Common myeloid progenitor, CD34-positive (primary cell): Measurements from ENCODE around the gene BARX2.

Experiments used
- CTCF ChIA-PET: fragments of 350-600 bp; sonication (Branson Sonifier 250); formaldehyde crosslinking; loops from one replicate; lab custom pipeline; 2021; ENCODE audit warnings: antibody characterized with exemption; lab: Charles Lee
- POLR2A ChIA-PET: fragments of 350-600 bp; sonication (Branson Sonifier 250); formaldehyde crosslinking; loops from one replicate; lab custom pipeline; 2021; ENCODE audit warnings: antibody characterized with exemption; lab: Charles Lee
- DNase-seq, 3 donors: peaks; one replicate each; pipeline versions ENCODE4 v3.0.0 to v3.0.0-alpha.2; 2013
- H3K27ac ChIP-seq, 2 experiments: 1 replicate in 1 of 2; 2 replicates in 1 of 2; pipeline ENCODE4 v1.7.0; 2013; ENCODE audit warnings: inconsistent platforms in 2 of 2, low read length in 2 of 2, mild to moderate bottlenecking in 2 of 2, low read depth in 1 of 2, moderate library complexity in 1 of 2; ENCODE audit not compliant: severe bottlenecking in 2 of 2, insufficient read depth in 1 of 2, poor library complexity in 1 of 2
- H3K27me3 ChIP-seq, 5 experiments: replicated peaks in 2 of 5; 1 replicate in 3 of 5; 2 replicates in 2 of 5; pipeline versions ENCODE4 v1.6.1 to v1.7.0; 2013; ENCODE audit warnings: low read length in 4 of 5, mild to moderate bottlenecking in 2 of 5, moderate library complexity in 2 of 5, inconsistent platforms in 1 of 5; ENCODE audit not compliant: insufficient read depth in 5 of 5, control insufficient read depth in 4 of 5
- H3K36me3 ChIP-seq, 4 experiments: 1 replicate in 2 of 4; 2 replicates in 2 of 4; pipeline versions ENCODE4 v1.6.1 to v1.7.0; 2013; ENCODE audit warnings: low read length in 3 of 4, control low read depth in 1 of 4, mild to moderate bottlenecking in 1 of 4; ENCODE audit not compliant: control insufficient read depth in 4 of 4, insufficient read depth in 4 of 4
- H3K4me1 ChIP-seq, 4 experiments: 1 replicate in 3 of 4; 2 replicates in 1 of 4; pipeline versions ENCODE4 v1.6.1 to v1.7.1; 2013; ENCODE audit warnings: low read length in 3 of 4, mild to moderate bottlenecking in 3 of 4, control low read depth in 1 of 4, inconsistent platforms in 1 of 4, moderate library complexity in 1 of 4; ENCODE audit not compliant: control insufficient read depth in 4 of 4, insufficient read depth in 4 of 4; ENCODE audit errors: control extremely low read depth in 1 of 4
- H3K4me3 ChIP-seq, 7 experiments: 1 replicate in 4 of 7; 2 replicates in 3 of 7; pipeline versions ENCODE4 v1.5.1 to v1.7.0; 2013; ENCODE audit warnings: mild to moderate bottlenecking in 7 of 7, low read length in 6 of 7, moderate library complexity in 6 of 7, inconsistent platforms in 2 of 7, low read depth in 2 of 7, control low read depth in 1 of 7; ENCODE audit not compliant: insufficient read depth in 4 of 7, control insufficient read depth in 1 of 7; ENCODE audit errors: extremely low read depth in 1 of 7
- H3K9me3 ChIP-seq, 5 experiments: 1 replicate in 4 of 5; 2 replicates in 1 of 5; pipeline versions ENCODE4 v1.6.1 to v1.7.1; 2013; ENCODE audit warnings: low read length in 4 of 5, mild to moderate bottlenecking in 2 of 5, inconsistent platforms in 1 of 5, low read depth in 1 of 5, moderate library complexity in 1 of 5; ENCODE audit not compliant: control insufficient read depth in 4 of 5, insufficient read depth in 2 of 5; ENCODE audit errors: control extremely low read depth in 1 of 5
- WGBS: methylation state at CpG from one replicate; pipeline ENCODE4 v1.1.5; 2013; ENCODE audit not compliant: insufficient coverage; 5-methylcytosine and 5-hydroxymethylcytosine counted together

The BARX2 gene

DNA sequence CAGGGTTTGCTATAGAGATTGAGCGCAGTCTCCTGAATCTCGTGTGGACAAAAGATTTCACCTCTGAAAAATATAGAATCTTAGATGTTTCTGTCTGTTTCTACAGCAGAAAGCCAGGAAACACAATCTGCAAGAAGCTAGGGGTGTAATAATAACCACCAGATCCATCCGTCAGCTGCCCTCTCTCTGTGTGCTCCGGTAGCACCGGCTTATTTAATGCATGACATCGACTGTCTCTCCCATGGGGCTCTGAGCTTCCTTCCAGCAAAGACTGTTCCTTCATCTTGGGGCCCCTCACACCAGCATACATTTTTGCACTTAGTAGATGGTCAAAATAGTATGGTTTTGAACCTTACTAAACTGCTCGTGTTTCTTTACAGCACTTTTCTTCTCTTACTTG is 20.2 kb downstream of the BARX2 start:
- whole genome bisulfite sequencing: 87% methylated on average over 6 of the region's 7 CpGs
- DNase-seq: no peak
- CTCF ChIA-PET: no interaction called here
- H3K27ac ChIP-seq: no peak overlapping the region
- H3K36me3 ChIP-seq: no peaks in the 10 kb centered on the region
- H3K4me3 ChIP-seq: no peak overlapping the region
- peaks cover 0 to 17% (median 0%) of the 10 kb centered on the region in 5 experiments for H3K9me3 ChIP-seq
- H3K27me3 ChIP-seq: peaks cover 2 to 38% (median 6%) of the 10 kb centered on the region in 5 experiments
- no peaks in the 10 kb centered on the region for H3K4me1 ChIP-seq
- POLR2A ChIA-PET: no interaction called here

DNA sequence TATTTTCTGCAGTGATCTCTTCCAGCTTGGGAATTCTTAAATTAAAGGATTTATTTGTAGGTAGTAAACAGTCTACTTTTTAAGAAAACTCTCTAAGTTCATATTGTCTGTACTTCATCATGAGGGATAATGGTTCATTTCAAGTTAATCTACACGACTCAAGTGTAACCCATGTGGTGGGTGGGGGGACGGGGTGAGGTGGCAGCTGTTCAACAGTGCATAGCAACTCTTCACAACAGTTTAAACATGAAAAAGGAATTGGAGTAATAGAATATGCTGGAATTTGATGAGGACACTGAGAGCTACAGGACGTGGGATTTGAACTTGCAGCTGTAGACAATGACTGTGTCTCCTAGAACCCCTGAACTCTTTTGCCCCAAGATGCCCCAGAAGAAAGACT is 20.8 kb downstream of the BARX2 start:
- H3K9me3 ChIP-seq: peaks cover 0 to 17% (median 0%) of the 10 kb centered on the region in 5 experiments
- no peaks in the 10 kb centered on the region for H3K4me1 ChIP-seq
- no peak overlapping the region for H3K27ac ChIP-seq
- H3K27me3 ChIP-seq: peaks cover 0 to 34% (median 6%) of the 10 kb centered on the region in 5 experiments
- no peak for DNase-seq
- POLR2A ChIA-PET: no interaction called here
- 69% methylated on average over 2 of the region's 3 CpGs for WGBS
- no peaks in the 10 kb centered on the region for H3K36me3 ChIP-seq
- CTCF ChIA-PET: interaction anchor here (1.3 kb wide), 1 partner anchor 21 kb away, joined by 4 read pairs; the partner anchor contains the start of gene BARX2
- no peak overlapping the region for H3K4me3 ChIP-seq

DNA sequence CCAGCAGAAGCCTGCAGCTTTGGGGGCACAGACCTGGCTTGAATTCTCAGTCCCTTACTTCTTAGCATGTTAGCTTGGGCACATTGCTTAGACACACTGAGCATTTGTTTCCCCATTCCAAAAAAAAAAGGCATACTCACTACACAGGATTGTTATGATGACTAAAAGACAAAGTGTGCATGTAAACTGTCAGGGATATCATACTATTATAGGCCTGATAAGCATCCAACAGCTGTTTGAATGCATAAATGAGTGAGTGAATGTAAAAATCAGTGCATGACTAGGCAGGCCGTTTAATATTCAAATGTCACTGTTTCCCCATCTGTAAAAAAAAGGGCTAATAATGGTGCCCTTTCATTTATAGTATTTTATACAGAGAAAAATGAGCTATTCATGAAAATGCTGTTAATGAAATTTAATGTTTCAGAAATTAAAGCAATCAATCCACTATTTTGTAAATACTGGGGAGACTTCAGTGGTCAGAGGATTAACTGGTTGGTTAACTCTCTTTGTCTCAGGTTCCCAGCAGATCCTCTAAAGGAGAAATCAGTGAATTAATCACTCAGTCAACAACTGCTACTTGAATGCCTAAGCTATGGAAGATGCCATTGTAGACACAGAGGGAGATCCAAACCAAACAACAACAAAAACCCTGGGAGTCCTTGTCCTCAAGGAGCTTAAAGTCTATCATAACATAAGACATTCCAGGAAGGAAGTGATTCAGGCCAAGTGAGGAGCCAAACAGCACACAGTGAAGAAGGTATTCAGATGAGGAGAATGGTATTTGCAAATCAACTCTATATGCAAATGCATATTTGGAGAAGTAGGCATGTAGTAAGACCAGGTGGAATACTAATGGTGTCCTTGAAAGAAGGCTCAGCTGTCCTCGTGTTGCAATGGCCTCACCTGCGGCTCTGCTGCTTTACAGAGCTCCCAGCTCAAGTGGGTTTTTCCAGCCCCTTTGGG is 26.8 kb downstream of the BARX2 start:
- Histone ChIP-seq H3K27me3 (peaks cover 0 to 24% (median 7%) of the 10 kb centered on the region in 5 experiments), H3K27ac (no peak overlapping the region), H3K4me1 (no peaks in the 10 kb centered on the region), H3K9me3 (peaks cover 0 to 17% (median 2%) of the 10 kb centered on the region in 5 experiments), H3K36me3 (no peaks in the 10 kb centered on the region), H3K4me3 (no peak overlapping the region)
- POLR2A ChIA-PET: no interaction called here
- CTCF ChIA-PET: no interaction called here
- WGBS: 79% methylated on average over 2 of the region's 3 CpGs
- no peak for DNase-seq

DNA sequence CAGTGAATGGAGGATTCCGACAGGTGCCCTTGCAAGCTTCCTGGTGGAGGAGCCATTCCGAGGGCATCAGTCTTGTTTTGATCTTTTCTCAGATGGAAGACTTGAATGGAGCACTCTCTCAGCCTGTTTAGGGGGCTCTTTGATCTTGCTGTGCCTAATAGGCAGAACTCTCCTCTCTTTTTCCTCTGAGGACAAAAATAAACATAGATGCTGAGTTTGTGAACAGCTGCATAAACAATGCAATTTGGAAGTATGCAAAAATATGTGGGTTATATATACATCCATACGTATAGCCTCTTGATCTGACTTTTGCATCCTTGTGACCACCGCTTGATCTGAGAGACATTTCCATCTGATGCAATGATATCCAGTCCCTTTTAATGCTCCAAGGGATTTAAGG is 29.1 kb downstream of the BARX2 start:
- ChIA-PET POLR2A (no interaction called here), CTCF (no interaction called here)
- DNase-seq: no peak
- no peaks in the 10 kb centered on the region for H3K36me3 ChIP-seq
- WGBS: 97% methylated on average over 4 of the region's 4 CpGs
- H3K9me3 ChIP-seq: peaks cover 0 to 2% (median 2%) of the 10 kb centered on the region in 5 experiments
- H3K27ac ChIP-seq: no peak overlapping the region
- H3K4me3 ChIP-seq: no peak overlapping the region
- peaks cover 0 to 21% (median 6%) of the 10 kb centered on the region in 5 experiments for H3K27me3 ChIP-seq
- no peaks in the 10 kb centered on the region for H3K4me1 ChIP-seq

DNA sequence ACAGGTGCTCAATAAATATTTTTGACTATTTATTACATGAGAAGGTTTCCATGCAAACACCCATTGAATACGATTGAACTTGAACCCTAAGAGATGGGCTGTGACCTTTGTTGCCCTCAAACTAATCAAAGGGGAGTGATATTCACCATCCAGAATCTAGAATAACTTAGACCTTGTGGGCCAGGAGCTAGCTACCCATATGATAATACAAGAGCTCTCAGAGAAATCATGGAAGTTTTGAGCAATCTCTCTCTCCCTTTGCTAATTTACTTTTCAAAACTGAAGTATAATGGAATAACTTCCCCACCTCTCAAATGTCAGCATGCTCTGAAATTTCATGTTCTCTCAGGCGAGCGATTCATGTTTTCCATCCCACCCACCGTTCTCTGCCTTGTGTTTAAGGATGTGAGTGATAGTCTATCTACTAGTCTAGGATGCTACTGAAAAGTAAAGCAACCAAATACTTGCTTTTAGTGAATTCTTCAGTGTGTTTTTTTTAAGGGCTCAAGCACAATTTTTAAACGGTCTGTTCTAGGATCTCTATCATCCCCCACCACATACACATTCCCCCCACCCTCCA is 33.3 kb downstream of the BARX2 start:
- CTCF ChIA-PET: no interaction called here

DNA sequence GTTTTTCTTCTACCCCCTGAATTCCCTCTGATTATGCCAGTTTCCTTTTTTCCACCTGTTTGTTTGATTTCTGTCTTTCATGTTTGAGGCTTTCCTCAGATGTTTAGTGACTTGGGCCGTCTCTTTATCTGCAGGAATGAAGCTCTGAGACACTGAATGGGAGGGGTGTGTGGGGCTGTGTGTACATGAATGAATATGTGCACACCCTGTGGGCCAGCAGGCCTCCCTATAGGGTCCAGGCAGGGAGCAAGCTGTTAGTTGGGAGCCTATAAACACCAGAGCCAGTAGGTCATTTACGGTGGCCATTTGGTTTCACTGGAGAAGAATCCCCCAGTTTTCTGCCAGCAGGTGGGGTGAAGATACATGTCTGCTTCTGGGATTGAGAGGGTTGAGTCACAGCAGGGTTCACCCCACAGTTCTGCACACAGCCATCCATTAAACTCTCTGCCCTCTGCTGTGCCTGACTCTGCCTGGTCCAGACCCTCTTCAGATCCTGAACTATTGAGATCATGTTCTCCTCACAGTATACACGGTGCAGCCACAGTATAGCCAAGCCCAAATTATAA is 34.8 kb downstream of the BARX2 start:
- no peak overlapping the region for H3K4me3 ChIP-seq
- peaks cover 0 to 20% (median 6%) of the 10 kb centered on the region in 5 experiments for H3K27me3 ChIP-seq
- 80% methylated on average over 1 of the region's 3 CpGs for WGBS
- no peak overlapping the region for H3K27ac ChIP-seq
- peak in 2 of 3 donors; percentile 3 to 7 for DNase-seq
- H3K9me3 ChIP-seq: no peaks in the 10 kb centered on the region
- POLR2A ChIA-PET: no interaction called here
- H3K4me1 ChIP-seq: no peaks in the 10 kb centered on the region
- H3K36me3 ChIP-seq: no peaks in the 10 kb centered on the region
- CTCF ChIA-PET: no interaction called here

More for the DNA sequence above, 33.3 kb downstream of the BARX2 start:
- no peaks in the 10 kb centered on the region for H3K4me1 ChIP-seq
- H3K4me3 ChIP-seq: no peak overlapping the region
- WGBS: no CpG with 5 or more reads among the region's 5 CpGs
- no peak overlapping the region for H3K27ac ChIP-seq
- H3K27me3 ChIP-seq: peaks cover 0 to 20% (median 4%) of the 10 kb centered on the region in 5 experiments
- POLR2A ChIA-PET: no interaction called here
- no peaks in the 10 kb centered on the region for H3K36me3 ChIP-seq
- DNase-seq: no peak
- no peaks in the 10 kb centered on the region for H3K9me3 ChIP-seq
